Measurements from ENCODE around the gene DNAI2. TPM values are rescaled to one million over a fixed set of nuclear protein-coding genes. Genes with fewer than 3 reads are reported as not detected.

Gene DNAI2
- total RNA-seq, 1 experiment from 2014 or later: 0.26 TPM

GRCh38 chr17:74235040-74235581 lies 38.9 kb upstream of the DNAI2 start:
- no peak overlapping the region for H3K4me3 Mint-ChIP-seq
- TF ChIP-seq ZNF281 (CRISPR knock-in tag; IDR thresholded peaks at IDR 0.05) (no peak), ZNF138 (CRISPR knock-in tag; conservative IDR thresholded peaks at IDR 0.05) (no peak), HMGA2 (CRISPR knock-in tag; IDR thresholded peaks at IDR 0.05) (no peak), ETV6 (CRISPR knock-in tag; IDR thresholded peaks at IDR 0.05) (no peak), NR2C2 (CRISPR knock-in tag; IDR thresholded peaks at IDR 0.05) (no peak), NFATC4 (CRISPR knock-in tag; IDR thresholded peaks at IDR 0.05) (no peak), NR3C1 (CRISPR knock-in tag; conservative IDR thresholded peaks at IDR 0.05; ENCODE audit: low read depth) (no peak), JUN (CRISPR knock-in tag; IDR thresholded peaks at IDR 0.05) (no peak), CREM (CRISPR knock-in tag; IDR thresholded peaks at IDR 0.05) (no peak), SMAD3 (CRISPR knock-in tag; IDR thresholded peaks at IDR 0.05; ENCODE audit: borderline replicate concordance) (no peak), AFF4 (CRISPR knock-in tag; IDR thresholded peaks at IDR 0.05; ENCODE audit: borderline replicate concordance) (no peak), FOXJ3 (CRISPR knock-in tag; IDR thresholded peaks at IDR 0.05; ENCODE audit: borderline replicate concordance) (no peak), TCF7 (CRISPR knock-in tag; IDR thresholded peaks at IDR 0.05; ENCODE audit: low read depth) (no peak), IRF2 (CRISPR knock-in tag; IDR thresholded peaks at IDR 0.05; ENCODE audit: borderline replicate concordance, low read depth) (no peak), ZMAT4 (CRISPR knock-in tag; IDR thresholded peaks at IDR 0.05) (no peak), RELA (CRISPR knock-in tag; IDR thresholded peaks at IDR 0.05; ENCODE audit: borderline replicate concordance) (no peak), EMX1 (CRISPR knock-in tag; IDR thresholded peaks at IDR 0.05) (no peak)
- TF ChIP-seq, protein P1, sequence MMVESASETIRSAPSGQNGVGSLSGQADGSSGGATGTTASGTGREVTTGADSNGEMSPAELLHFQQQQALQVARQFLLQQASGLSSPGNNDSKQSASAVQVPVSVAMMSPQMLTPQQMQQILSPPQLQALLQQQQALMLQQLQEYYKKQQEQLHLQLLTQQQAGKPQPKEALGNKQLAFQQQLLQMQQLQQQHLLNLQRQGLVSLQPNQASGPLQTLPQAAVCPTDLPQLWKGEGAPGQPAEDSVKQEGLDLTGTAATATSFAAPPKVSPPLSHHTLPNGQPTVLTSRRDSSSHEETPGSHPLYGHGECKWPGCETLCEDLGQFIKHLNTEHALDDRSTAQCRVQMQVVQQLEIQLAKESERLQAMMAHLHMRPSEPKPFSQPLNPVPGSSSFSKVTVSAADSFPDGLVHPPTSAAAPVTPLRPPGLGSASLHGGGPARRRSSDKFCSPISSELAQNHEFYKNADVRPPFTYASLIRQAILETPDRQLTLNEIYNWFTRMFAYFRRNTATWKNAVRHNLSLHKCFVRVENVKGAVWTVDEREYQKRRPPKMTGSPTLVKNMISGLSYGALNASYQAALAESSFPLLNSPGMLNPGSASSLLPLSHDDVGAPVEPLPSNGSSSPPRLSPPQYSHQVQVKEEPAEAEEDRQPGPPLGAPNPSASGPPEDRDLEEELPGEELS (CRISPR knock-in tag; IDR thresholded peaks at IDR 0.05): no peak
- TF ChIP-seq, protein P2, sequence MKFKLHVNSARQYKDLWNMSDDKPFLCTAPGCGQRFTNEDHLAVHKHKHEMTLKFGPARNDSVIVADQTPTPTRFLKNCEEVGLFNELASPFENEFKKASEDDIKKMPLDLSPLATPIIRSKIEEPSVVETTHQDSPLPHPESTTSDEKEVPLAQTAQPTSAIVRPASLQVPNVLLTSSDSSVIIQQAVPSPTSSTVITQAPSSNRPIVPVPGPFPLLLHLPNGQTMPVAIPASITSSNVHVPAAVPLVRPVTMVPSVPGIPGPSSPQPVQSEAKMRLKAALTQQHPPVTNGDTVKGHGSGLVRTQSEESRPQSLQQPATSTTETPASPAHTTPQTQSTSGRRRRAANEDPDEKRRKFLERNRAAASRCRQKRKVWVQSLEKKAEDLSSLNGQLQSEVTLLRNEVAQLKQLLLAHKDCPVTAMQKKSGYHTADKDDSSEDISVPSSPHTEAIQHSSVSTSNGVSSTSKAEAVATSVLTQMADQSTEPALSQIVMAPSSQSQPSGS (CRISPR knock-in tag; IDR thresholded peaks at IDR 0.05; ENCODE audit: borderline replicate concordance, low read depth): no peak
- TF ChIP-seq, protein P3, sequence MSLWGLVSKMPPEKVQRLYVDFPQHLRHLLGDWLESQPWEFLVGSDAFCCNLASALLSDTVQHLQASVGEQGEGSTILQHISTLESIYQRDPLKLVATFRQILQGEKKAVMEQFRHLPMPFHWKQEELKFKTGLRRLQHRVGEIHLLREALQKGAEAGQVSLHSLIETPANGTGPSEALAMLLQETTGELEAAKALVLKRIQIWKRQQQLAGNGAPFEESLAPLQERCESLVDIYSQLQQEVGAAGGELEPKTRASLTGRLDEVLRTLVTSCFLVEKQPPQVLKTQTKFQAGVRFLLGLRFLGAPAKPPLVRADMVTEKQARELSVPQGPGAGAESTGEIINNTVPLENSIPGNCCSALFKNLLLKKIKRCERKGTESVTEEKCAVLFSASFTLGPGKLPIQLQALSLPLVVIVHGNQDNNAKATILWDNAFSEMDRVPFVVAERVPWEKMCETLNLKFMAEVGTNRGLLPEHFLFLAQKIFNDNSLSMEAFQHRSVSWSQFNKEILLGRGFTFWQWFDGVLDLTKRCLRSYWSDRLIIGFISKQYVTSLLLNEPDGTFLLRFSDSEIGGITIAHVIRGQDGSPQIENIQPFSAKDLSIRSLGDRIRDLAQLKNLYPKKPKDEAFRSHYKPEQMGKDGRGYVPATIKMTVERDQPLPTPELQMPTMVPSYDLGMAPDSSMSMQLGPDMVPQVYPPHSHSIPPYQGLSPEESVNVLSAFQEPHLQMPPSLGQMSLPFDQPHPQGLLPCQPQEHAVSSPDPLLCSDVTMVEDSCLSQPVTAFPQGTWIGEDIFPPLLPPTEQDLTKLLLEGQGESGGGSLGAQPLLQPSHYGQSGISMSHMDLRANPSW (CRISPR knock-in tag; conservative IDR thresholded peaks at IDR 0.05; ENCODE audit: low read depth): no peak
- H3K27me3 Mint-ChIP-seq (ENCODE audit: low read depth): no peaks in the 10 kb centered on the region
- no peak overlapping the region for H3K27ac Mint-ChIP-seq
- DNase-seq (ENCODE audit: low spot score) (no peak), ATAC-seq (no peak)
- no peaks in the 10 kb centered on the region for H3K9me3 Mint-ChIP-seq
- POLR2A ChIA-PET: no interaction called here
- H3K4me1 Mint-ChIP-seq: peaks cover 16% of the 10 kb centered on the region
- no peaks in the 10 kb centered on the region for H3K36me3 Mint-ChIP-seq
- CTCF ChIA-PET: interaction anchor here (0.8 to 1.8 kb wide), 2 partner anchors 9 to 10 kb away, joined by 3 to 7 read pairs; no protein-coding TSS in a partner anchor

Measured in WTC11 (cell line).